Progenitor cell of endocrine pancreas (in vitro differentiated cells): ENCODE measurements around the gene GPD1L. TPM values are rescaled to one million over a fixed set of nuclear protein-coding genes. Genes with fewer than 3 reads are reported as not detected.

Experiments used
- DNase-seq: peaks from one replicate; pipeline ENCODE4 v3.0.0; 2021; ENCODE audit warnings: low spot score; ENCODE audit not compliant: unreplicated experiment
- H3K27ac Mint-ChIP-seq: 2 replicates; pipeline ENCODE4 v1.8.0; 2021; ENCODE audit warnings: mild to moderate bottlenecking, moderate library complexity, mixed read lengths
- H3K27me3 Mint-ChIP-seq: 2 replicates; pipeline ENCODE4 v1.8.0; 2021; ENCODE audit warnings: mixed read lengths
- H3K36me3 Mint-ChIP-seq: 2 replicates; pipeline ENCODE4 v1.8.0; 2022; ENCODE audit warnings: mixed read lengths; ENCODE audit not compliant: insufficient read depth
- H3K4me1 Mint-ChIP-seq: 2 replicates; pipeline ENCODE4 v1.8.0; 2021; ENCODE audit warnings: low read depth, mixed read lengths
- H3K4me3 Mint-ChIP-seq: 2 replicates; pipeline ENCODE4 v1.8.0; 2021; ENCODE audit warnings: low read depth, mild to moderate bottlenecking, moderate library complexity, mixed read lengths
- H3K9me3 Mint-ChIP-seq: 2 replicates; pipeline ENCODE4 v1.8.0; 2021; ENCODE audit warnings: low read depth, mixed read lengths
- total RNA-seq: library from RNA; stranded (reverse); gene quantifications from 2 replicates; pipeline ENCODE4 v1.2.1, GENCODE V29; 2021
- TF ChIP-seq, protein P1 (sequence below): fragments of 200-600 bp; sonication (generic); IDR thresholded peaks from one replicate; pipeline ENCODE4 v1.5.0; 2021; ENCODE audit warnings: antibody characterized with exemption, mild to moderate bottlenecking; ENCODE audit not compliant: unreplicated experiment

The GPD1L gene
- total RNA-seq, 1 donor from 2014 or later, result 13.8 TPM

DNA sequence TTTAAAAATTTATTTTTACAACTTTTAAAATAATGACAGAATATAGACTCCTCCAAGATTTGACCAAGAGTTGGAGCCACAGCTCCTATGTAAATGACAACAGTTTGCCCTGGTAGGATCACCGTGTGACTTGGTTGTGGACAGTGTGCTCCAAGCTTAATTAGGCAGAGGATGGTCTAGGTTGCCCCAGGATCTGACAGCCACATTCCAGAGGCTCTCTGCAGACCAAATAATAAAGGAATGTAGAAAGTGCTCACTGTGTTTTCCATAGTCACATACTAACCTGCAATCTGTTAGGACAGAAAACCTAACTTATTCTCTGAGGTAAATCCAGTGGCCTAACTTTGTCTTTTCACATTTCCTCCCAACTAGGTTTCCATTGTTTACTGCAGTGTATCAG lies 59.0 kb downstream of the GPD1L start:
- DNase-seq, result no peak
- TF ChIP-seq, protein P1, sequence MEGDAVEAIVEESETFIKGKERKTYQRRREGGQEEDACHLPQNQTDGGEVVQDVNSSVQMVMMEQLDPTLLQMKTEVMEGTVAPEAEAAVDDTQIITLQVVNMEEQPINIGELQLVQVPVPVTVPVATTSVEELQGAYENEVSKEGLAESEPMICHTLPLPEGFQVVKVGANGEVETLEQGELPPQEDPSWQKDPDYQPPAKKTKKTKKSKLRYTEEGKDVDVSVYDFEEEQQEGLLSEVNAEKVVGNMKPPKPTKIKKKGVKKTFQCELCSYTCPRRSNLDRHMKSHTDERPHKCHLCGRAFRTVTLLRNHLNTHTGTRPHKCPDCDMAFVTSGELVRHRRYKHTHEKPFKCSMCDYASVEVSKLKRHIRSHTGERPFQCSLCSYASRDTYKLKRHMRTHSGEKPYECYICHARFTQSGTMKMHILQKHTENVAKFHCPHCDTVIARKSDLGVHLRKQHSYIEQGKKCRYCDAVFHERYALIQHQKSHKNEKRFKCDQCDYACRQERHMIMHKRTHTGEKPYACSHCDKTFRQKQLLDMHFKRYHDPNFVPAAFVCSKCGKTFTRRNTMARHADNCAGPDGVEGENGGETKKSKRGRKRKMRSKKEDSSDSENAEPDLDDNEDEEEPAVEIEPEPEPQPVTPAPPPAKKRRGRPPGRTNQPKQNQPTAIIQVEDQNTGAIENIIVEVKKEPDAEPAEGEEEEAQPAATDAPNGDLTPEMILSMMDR, result no peak
- H3K4me3 Mint-ChIP-seq, result no peak overlapping the region
- H3K36me3 Mint-ChIP-seq, result peaks cover 17% of the 10 kb centered on the region
- no peaks in the 10 kb centered on the region for H3K27me3 Mint-ChIP-seq
- H3K9me3 Mint-ChIP-seq, result no peaks in the 10 kb centered on the region
- peaks cover 9% of the 10 kb centered on the region for H3K4me1 Mint-ChIP-seq
- H3K27ac Mint-ChIP-seq, result no peak overlapping the region

DNA sequence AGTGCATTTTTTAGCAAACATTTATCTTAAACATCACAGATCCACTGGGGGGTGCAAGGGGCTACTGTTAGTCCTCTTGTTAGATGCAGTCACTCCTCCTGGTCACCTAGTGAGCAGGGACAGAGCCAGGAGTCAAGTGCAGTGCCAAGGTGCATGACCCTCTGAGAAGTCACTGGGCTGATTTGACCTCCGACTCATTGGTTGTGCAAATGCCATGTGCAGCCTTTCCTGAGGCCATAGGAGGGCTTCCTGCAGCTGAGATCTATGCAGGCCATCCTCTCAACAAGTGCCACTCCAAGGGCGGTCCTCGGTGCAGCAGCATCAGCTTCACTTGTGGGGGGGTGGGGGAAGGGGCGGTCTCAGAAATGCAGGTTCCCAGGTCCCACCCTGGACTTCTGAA lies 60.2 kb downstream of the GPD1L start:
- no peaks in the 10 kb centered on the region for H3K27me3 Mint-ChIP-seq
- H3K9me3 Mint-ChIP-seq, result peaks cover 4% of the 10 kb centered on the region

DNA sequence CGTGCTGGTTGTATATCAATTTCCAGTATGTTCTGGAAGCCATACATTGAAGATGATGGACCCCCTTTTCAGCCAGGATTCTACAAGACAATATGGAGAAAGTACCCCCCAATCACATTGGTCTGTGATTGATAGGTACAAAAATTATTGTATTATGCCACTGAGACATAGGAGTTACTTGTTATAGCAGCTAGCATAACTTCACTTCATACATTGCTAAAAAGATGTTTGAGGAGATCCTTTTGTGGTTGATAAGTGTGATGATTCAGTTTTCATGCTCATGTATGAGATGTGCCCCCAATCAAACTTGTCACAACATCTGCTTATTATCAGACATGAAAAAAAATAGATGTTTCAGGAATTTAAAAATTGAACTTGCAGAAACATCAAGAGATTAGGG lies 66.0 kb downstream of the GPD1L start:
- TF ChIP-seq, protein P1, result no peak
- H3K27ac Mint-ChIP-seq, result no peak overlapping the region
- no peak for DNase-seq
- no peaks in the 10 kb centered on the region for H3K4me1 Mint-ChIP-seq
- no peak overlapping the region for H3K4me3 Mint-ChIP-seq
- H3K36me3 Mint-ChIP-seq, result peaks cover 22% of the 10 kb centered on the region
- no peaks in the 10 kb centered on the region for H3K27me3 Mint-ChIP-seq
- peaks cover 9% of the 10 kb centered on the region for H3K9me3 Mint-ChIP-seq

More for the DNA sequence above, 60.2 kb downstream of the GPD1L start:
- no peak overlapping the region for H3K4me3 Mint-ChIP-seq
- TF ChIP-seq, protein P1, result no peak
- no peak for DNase-seq
- peaks cover 22% of the 10 kb centered on the region for H3K36me3 Mint-ChIP-seq
- peaks cover 9% of the 10 kb centered on the region for H3K4me1 Mint-ChIP-seq
- H3K27ac Mint-ChIP-seq, result no peak overlapping the region

DNA sequence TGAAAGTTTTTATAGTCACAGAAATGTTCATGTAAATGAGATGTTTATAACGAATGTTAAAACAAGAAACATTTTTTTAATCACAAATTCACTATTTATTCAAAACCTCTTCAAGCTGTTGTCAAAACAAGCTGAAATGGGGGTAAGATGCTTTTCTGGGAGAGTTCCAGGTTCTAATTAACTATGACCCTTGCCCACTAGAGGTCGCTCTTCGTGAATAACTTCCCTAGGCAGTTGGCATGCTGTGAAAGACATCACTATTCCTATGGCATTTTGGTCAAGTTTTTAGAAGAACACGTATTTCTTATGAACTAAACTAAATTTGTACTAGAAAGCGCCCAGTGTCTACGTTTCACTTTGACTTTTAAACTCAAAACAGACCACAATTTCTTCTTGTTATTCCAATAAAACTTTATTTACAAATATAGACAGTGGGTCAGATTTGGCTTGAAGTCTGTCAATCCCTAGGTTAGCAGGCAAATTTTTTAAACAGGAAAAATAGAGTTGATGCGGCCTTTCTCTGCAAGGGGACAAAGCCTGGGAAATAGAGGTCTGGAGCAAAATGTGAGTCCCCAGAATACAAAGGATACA lies 69.3 kb downstream of the GPD1L start:
- Mint-ChIP-seq H3K27me3 (no peaks in the 10 kb centered on the region), H3K27ac (no peak overlapping the region), H3K36me3 (peaks cover 9% of the 10 kb centered on the region), H3K4me1 (peaks cover 1% of the 10 kb centered on the region), H3K9me3 (peaks cover 9% of the 10 kb centered on the region), H3K4me3 (no peak overlapping the region)
- TF ChIP-seq, protein P1, result peak; percentile 84
- peak; percentile 34 for DNase-seq

DNA sequence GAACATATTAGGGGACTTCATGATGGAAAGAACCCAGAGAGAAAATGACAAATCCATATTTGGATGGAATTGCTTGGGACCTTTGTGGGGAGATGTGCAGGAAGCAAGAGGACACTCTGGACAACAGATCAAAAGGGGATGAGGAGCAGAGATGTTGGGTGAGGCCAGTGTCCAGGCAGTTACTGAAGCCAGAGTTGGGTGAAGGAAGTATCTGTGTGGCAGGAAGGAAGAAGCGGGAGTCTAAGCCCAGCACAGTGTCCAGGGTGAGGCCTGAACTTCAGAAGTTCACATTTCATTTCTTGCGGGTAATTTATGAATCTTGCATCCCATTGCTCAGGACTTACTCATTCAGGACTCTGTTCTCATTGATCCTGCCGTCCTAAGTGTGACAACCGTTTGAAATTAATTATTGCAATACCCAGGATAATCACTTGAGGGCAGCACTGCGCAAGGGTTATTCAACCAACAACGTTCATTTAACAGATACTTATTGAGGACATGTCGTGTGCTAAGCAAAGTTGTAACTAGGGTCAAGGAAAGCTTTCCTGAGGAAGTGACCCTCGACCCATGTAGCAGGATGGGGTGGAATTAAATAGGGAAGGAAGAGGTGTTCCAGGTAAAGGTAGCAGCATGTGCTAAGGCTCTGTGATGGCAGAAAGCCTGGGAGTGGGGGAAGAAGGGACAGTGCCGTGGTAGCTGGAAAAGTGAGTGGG lies 70.7 kb downstream of the GPD1L start:
- TF ChIP-seq, protein P1, result peak; percentile 73
- Mint-ChIP-seq H3K9me3 (peaks cover 2% of the 10 kb centered on the region), H3K4me1 (peaks cover 11% of the 10 kb centered on the region), H3K4me3 (no peak overlapping the region), H3K36me3 (peaks cover 2% of the 10 kb centered on the region), H3K27ac (no peak overlapping the region), H3K27me3 (no peaks in the 10 kb centered on the region)
- peak; percentile 61 for DNase-seq
